ENCODE data around the gene CYTH1. TPM values are rescaled to one million over a fixed set of nuclear protein-coding genes. Genes with fewer than 3 reads are reported as not detected.

Gene CYTH1
- total RNA-seq, 1 donor from 2014 or later: 25.0 TPM

DNA sequence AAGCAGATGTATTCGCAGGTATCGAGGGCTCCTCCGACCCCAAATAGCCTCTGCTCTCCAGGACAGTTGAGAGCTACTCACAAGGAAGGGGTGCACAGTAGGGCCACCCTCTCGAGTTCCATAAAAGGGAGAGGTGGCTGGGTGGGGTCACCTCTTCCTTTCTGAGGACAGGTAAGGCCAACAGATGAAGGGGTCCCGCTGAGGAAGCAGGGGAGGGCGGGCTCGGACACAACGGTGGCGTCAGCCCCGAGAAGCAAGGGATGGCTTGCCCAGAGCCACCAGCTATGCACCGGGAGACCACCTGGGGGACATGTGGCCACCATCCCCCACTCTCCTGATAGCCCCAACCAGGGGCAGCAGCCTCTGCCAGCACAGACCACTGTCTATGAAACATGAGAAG is 15.1 kb upstream of the CYTH1 start:
- H3K27ac ChIP-seq (ENCODE audit: low read depth, low read length): no peak overlapping the region

DNA sequence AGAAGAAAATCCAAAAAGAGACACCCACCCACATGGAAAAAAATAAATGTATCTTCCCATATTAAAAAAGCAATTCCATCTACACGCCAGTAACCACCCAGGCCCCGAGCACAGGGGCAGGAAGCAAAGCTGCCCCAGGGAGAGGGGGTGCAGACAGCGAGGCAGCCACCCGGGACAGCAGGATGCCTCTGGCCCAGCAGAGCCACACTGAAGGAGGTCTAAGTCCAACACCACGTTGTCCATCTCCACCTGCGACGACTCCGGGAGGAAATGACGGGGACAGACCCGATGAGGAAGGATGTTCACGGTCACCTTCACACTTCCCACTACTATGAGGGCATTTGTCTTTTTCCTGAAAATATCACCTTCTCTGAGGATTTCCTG is 14.4 kb upstream of the CYTH1 start:
- Mint-ChIP-seq H3K27ac (ENCODE audit: unreplicated experiment) (no peak overlapping the region), H3K4me3 (ENCODE audit: unreplicated experiment) (no peak overlapping the region), H3K36me3 (ENCODE audit: low read depth, unreplicated experiment) (peaks cover 47% of the 10 kb centered on the region), H3K4me1 (ENCODE audit: low read depth, unreplicated experiment) (peaks cover 15% of the 10 kb centered on the region), H3K27me3 (ENCODE audit: low read depth, unreplicated experiment) (no peaks in the 10 kb centered on the region), H3K9me3 (ENCODE audit: unreplicated experiment) (no peaks in the 10 kb centered on the region)
- FAIRE-seq (no peak), DNase-seq (ENCODE audit: low read depth) (no peak)
- Histone ChIP-seq H3K9me3 (ENCODE audit: insufficient read depth, low read depth, low read length) (no peaks in the 10 kb centered on the region), H3K4me3 (ENCODE audit: insufficient read depth, low read depth, low read length) (no peak overlapping the region), H3K9ac (ENCODE audit: low read length) (no peak overlapping the region), H3K27me3 (ENCODE audit: insufficient read depth, low read length) (no peaks in the 10 kb centered on the region), H3K4me1 (ENCODE audit: insufficient read depth, low read length) (peaks cover 8% of the 10 kb centered on the region), H4K20me1 (ENCODE audit: insufficient read depth, low read length) (peaks cover 40% of the 10 kb centered on the region), H2AFZ (ENCODE audit: low read depth, low read length) (no peak overlapping the region), H3K79me2 (ENCODE audit: insufficient read depth, low read length) (peaks cover 15% of the 10 kb centered on the region), H3K4me2 (ENCODE audit: low read length) (no peak overlapping the region), H3K27ac (ENCODE audit: low read depth, low read length) (no peak overlapping the region), H3K36me3 (ENCODE audit: insufficient read depth, low read length) (peaks cover 50% of the 10 kb centered on the region)
- no peak for TF ChIP-seq EZH2 (IDR thresholded peaks at IDR 0.05; ENCODE audit: insufficient read depth, low read length)
- TF ChIP-seq, protein P1, sequence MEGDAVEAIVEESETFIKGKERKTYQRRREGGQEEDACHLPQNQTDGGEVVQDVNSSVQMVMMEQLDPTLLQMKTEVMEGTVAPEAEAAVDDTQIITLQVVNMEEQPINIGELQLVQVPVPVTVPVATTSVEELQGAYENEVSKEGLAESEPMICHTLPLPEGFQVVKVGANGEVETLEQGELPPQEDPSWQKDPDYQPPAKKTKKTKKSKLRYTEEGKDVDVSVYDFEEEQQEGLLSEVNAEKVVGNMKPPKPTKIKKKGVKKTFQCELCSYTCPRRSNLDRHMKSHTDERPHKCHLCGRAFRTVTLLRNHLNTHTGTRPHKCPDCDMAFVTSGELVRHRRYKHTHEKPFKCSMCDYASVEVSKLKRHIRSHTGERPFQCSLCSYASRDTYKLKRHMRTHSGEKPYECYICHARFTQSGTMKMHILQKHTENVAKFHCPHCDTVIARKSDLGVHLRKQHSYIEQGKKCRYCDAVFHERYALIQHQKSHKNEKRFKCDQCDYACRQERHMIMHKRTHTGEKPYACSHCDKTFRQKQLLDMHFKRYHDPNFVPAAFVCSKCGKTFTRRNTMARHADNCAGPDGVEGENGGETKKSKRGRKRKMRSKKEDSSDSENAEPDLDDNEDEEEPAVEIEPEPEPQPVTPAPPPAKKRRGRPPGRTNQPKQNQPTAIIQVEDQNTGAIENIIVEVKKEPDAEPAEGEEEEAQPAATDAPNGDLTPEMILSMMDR (IDR thresholded peaks at IDR 0.05; ENCODE audit: insufficient read depth, low read depth, low read length): no peak

More for the DNA sequence above, 15.1 kb upstream of the CYTH1 start:
- H3K4me3 ChIP-seq (ENCODE audit: insufficient read depth, low read depth, low read length): no peak overlapping the region
- no peak overlapping the region for H3K4me2 ChIP-seq (ENCODE audit: low read length)
- H3K4me1 ChIP-seq (ENCODE audit: insufficient read depth, low read length): peaks cover 2% of the 10 kb centered on the region
- no peaks in the 10 kb centered on the region for H3K27me3 ChIP-seq (ENCODE audit: insufficient read depth, low read length)
- H3K9me3 Mint-ChIP-seq (ENCODE audit: unreplicated experiment): no peaks in the 10 kb centered on the region
- no peak for TF ChIP-seq EZH2 (IDR thresholded peaks at IDR 0.05; ENCODE audit: insufficient read depth, low read length)
- TF ChIP-seq, protein P1 (IDR thresholded peaks at IDR 0.05; ENCODE audit: insufficient read depth, low read depth, low read length): no peak
- H3K27ac Mint-ChIP-seq (ENCODE audit: unreplicated experiment): no peak overlapping the region
- no peak overlapping the region for H3K9ac ChIP-seq (ENCODE audit: low read length)
- no peaks in the 10 kb centered on the region for H3K9me3 ChIP-seq (ENCODE audit: insufficient read depth, low read depth, low read length)
- H4K20me1 ChIP-seq (ENCODE audit: insufficient read depth, low read length): peaks cover 35% of the 10 kb centered on the region
- no peak for DNase-seq (ENCODE audit: low read depth)
- H3K79me2 ChIP-seq (ENCODE audit: insufficient read depth, low read length): peaks cover 15% of the 10 kb centered on the region
- no peak overlapping the region for H2AFZ ChIP-seq (ENCODE audit: low read depth, low read length)
- H3K36me3 ChIP-seq (ENCODE audit: insufficient read depth, low read length): peaks cover 50% of the 10 kb centered on the region
- H3K36me3 Mint-ChIP-seq (ENCODE audit: low read depth, unreplicated experiment): peaks cover 43% of the 10 kb centered on the region
- FAIRE-seq: no peak
- H3K4me3 Mint-ChIP-seq (ENCODE audit: unreplicated experiment): no peak overlapping the region
- H3K27me3 Mint-ChIP-seq (ENCODE audit: low read depth, unreplicated experiment): no peaks in the 10 kb centered on the region
- H3K4me1 Mint-ChIP-seq (ENCODE audit: low read depth, unreplicated experiment): peaks cover 10% of the 10 kb centered on the region

DNA sequence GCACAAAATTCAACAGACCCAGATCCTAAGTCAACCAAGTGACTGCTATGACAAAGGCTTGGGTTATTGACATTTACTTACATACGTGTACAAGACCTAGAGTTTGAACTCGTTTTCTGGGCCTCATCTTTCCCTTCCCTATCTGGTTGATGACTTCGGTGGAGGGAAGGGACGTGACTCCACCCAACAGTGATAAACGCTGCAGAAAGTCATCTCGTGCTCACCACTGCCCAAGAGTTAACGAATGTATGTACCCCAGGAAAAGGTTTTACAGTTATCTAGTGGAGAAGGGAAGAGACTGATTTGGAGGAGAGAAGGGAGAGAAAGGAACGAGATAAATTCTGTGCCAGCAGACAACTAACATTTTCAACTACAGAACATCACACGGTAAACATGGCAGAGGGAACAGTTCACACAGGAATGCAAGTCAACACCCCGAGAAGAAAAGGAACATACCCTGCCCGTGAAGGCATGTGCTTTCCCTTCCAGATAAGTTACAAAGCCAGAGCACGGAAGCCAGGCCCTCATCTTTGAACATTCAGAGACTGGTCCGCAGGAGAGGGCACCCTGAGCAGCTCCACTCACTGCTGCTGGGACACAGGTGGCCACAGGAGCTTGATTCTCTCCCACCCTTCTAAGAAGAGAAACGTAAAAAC is 13.9 kb upstream of the CYTH1 start:
- Histone ChIP-seq H4K20me1 (ENCODE audit: insufficient read depth, low read length) (peaks cover 40% of the 10 kb centered on the region), H3K27me3 (ENCODE audit: insufficient read depth, low read length) (no peaks in the 10 kb centered on the region), H3K9me3 (ENCODE audit: insufficient read depth, low read depth, low read length) (no peaks in the 10 kb centered on the region), H3K9ac (ENCODE audit: low read length) (no peak overlapping the region), H3K4me3 (ENCODE audit: insufficient read depth, low read depth, low read length) (no peak overlapping the region), H3K4me1 (ENCODE audit: insufficient read depth, low read length) (peaks cover 11% of the 10 kb centered on the region), H3K79me2 (ENCODE audit: insufficient read depth, low read length) (peaks cover 15% of the 10 kb centered on the region), H3K27ac (ENCODE audit: low read depth, low read length) (no peak overlapping the region), H2AFZ (ENCODE audit: low read depth, low read length) (no peak overlapping the region), H3K4me2 (ENCODE audit: low read length) (no peak overlapping the region), H3K36me3 (ENCODE audit: insufficient read depth, low read length) (peaks cover 50% of the 10 kb centered on the region)
- Mint-ChIP-seq H3K27ac (ENCODE audit: unreplicated experiment) (no peak overlapping the region), H3K27me3 (ENCODE audit: low read depth, unreplicated experiment) (no peaks in the 10 kb centered on the region), H3K4me3 (ENCODE audit: unreplicated experiment) (no peak overlapping the region), H3K9me3 (ENCODE audit: unreplicated experiment) (no peaks in the 10 kb centered on the region), H3K4me1 (ENCODE audit: low read depth, unreplicated experiment) (peaks cover 12% of the 10 kb centered on the region), H3K36me3 (ENCODE audit: low read depth, unreplicated experiment) (peaks cover 46% of the 10 kb centered on the region)
- FAIRE-seq (no peak), DNase-seq (ENCODE audit: low read depth) (no peak)
- TF ChIP-seq, protein P1 (IDR thresholded peaks at IDR 0.05; ENCODE audit: insufficient read depth, low read depth, low read length): no peak
- no peak for TF ChIP-seq EZH2 (IDR thresholded peaks at IDR 0.05; ENCODE audit: insufficient read depth, low read length)

All from astrocyte (in vitro differentiated cells and primary cell).